Adipocyte (in vitro differentiated cells): ENCODE data around the gene TUT1.

ENCODE experiments used
- DNase-seq: peaks from one replicate; pipeline ENCODE4 v3.0.0-alpha.2; 2015; ENCODE audit warnings: low read depth
- H3K27me3 ChIP-seq: replicated peaks from 2 replicates; pipeline ENCODE4 v1.7.0; 2013; ENCODE audit warnings: mild to moderate bottlenecking, low read length, moderate library complexity; ENCODE audit not compliant: control insufficient read depth, insufficient read depth
- H3K36me3 ChIP-seq: 2 replicates; pipeline ENCODE4 v1.7.0; 2013; ENCODE audit warnings: low read length, mild to moderate bottlenecking, moderate library complexity; ENCODE audit not compliant: control insufficient read depth, insufficient read depth, severe bottlenecking
- H3K4me1 ChIP-seq: 2 replicates; pipeline ENCODE4 v1.7.0; 2013; ENCODE audit warnings: mild to moderate bottlenecking, low read length, moderate library complexity; ENCODE audit not compliant: control insufficient read depth, insufficient read depth
- H3K4me3 ChIP-seq: 2 replicates; pipeline ENCODE4 v1.7.0; 2013; ENCODE audit warnings: mild to moderate bottlenecking, low read length, moderate library complexity
- H3K9ac ChIP-seq: 2 replicates; pipeline ENCODE4 v1.7.0; 2013; ENCODE audit warnings: mild to moderate bottlenecking, low read length, moderate library complexity
- H3K9me3 ChIP-seq: 2 replicates; pipeline ENCODE4 v1.7.0; 2013; ENCODE audit warnings: mild to moderate bottlenecking, low read length, moderate library complexity; ENCODE audit not compliant: control insufficient read depth

The TUT1 gene

DNA sequence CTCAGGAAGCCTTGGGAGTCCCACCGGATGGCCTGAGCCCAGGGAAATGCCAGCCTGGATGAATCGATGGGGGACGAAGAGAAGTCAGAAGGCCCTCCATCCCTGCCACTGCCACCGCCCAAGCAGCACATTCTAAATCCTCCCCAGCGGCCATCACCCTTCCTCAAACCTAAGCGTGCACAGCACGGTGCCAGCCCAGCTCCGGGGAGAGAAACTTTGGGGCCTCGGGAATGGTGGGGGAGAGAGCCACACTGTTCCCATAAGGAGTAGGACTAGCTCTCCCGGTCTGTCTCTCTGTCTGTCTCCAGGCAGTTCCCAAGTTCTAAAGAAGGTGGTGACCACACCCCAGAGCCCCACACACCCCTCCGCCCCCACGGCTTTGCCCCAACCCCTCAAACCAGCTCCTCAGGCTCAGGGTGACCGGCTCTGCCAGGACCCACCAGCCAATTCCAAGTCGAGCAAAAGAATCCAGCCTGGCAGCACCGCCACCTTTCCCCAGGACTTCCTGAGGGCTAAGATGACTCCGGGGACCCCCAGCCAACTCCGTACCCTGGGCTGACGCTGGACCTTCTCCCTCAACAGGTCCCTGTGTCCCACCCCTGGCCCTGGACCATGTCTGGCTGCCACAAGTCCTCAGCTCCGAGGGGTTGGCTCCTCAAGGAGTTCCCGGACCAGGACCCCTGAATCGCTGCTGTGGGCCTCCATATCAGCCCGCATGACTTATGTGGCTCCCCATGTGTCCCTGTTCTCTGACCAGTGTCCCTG is 47.5 kb downstream of the TUT1 start:
- H3K9me3 ChIP-seq: no peaks in the 10 kb centered on the region
- peak; percentile 42 for DNase-seq
- H3K36me3 ChIP-seq: no peaks in the 10 kb centered on the region
- peak overlapping the region; percentile 100 for H3K9ac ChIP-seq
- H3K27me3 ChIP-seq: no peaks in the 10 kb centered on the region
- H3K4me1 ChIP-seq: peaks cover 46% of the 10 kb centered on the region
- peak overlapping the region; percentile 94 for H3K4me3 ChIP-seq

DNA sequence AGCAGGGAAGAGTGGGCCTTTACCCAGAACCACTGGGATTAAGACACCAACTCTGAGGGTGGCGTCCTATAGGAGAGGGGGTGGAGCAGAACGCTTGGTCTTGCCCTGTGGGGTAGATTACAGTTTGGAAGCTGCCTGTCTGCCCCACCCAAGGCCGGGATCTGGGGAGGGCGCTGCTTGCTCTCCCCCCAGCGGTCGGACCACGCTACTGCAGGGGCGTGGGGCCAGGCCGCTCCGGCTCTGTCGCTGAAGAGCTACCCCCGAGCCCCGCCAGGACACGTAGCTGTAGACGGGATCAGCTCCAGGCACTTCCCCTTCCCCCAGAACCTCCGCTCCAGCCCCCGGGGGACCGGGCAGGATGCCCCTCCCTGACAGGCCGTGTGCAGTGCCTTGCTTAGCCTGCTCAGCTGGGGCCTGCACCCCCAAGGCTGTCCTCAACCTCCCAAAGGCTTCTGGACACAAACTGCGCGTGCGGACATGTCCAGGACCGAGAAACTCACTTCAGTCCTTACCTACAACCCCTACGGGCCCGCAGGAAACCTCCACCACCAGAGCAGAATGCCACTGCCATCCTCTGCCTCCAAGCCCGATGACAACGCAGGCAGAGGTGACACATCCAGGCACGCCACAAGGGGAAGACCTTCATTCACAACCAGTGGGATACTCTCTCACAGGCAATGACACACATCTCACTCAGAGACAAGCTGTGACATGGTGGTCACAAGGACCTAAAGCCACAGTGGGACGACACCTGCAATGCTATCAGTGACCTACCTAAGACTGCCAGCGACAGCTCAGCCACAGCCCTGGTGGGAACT is 48.4 kb downstream of the TUT1 start:
- Histone ChIP-seq H3K9ac (peak overlapping the region; percentile 100), H3K4me3 (peak overlapping the region; percentile 94), H3K36me3 (peaks cover 3% of the 10 kb centered on the region), H3K4me1 (peaks cover 51% of the 10 kb centered on the region), H3K9me3 (no peaks in the 10 kb centered on the region), H3K27me3 (no peaks in the 10 kb centered on the region)
- peak; percentile 93 for DNase-seq

DNA sequence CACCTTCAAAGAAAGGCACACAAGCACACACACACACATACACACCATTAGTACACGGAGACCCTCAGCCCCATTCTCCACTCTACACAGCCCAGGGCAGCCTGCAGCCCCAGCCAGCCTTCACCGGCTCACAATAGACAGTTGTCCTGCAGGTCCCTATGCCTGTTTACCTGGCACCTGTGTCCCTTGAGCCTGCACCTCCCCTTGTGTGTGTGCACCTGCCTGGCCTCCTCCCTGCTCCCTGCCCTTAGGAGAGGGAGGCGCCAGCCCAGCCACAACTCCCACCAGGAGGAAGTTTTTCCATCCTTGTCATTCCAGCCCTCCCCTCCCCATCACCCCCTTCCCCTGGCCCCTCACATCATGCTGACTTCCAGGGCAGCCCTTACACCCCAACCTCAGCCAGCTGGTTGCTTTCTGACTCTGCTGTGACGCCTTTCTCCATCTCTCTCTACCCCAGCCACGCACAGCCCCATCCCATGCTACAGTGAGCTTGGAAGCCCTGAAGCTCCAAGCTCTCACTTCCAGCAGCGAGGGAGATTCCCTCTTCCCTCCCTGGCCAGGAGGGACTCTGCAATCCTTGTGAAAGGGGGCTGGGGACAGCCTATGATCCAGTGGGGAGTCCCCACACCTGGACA is 49.1 kb downstream of the TUT1 start:
- H3K27me3 ChIP-seq: no peaks in the 10 kb centered on the region
- H3K9me3 ChIP-seq: no peaks in the 10 kb centered on the region
- DNase-seq: no peak
- H3K9ac ChIP-seq: peak overlapping the region; percentile 100
- H3K4me1 ChIP-seq: peaks cover 52% of the 10 kb centered on the region
- H3K4me3 ChIP-seq: peak overlapping the region; percentile 94
- peaks cover 3% of the 10 kb centered on the region for H3K36me3 ChIP-seq

DNA sequence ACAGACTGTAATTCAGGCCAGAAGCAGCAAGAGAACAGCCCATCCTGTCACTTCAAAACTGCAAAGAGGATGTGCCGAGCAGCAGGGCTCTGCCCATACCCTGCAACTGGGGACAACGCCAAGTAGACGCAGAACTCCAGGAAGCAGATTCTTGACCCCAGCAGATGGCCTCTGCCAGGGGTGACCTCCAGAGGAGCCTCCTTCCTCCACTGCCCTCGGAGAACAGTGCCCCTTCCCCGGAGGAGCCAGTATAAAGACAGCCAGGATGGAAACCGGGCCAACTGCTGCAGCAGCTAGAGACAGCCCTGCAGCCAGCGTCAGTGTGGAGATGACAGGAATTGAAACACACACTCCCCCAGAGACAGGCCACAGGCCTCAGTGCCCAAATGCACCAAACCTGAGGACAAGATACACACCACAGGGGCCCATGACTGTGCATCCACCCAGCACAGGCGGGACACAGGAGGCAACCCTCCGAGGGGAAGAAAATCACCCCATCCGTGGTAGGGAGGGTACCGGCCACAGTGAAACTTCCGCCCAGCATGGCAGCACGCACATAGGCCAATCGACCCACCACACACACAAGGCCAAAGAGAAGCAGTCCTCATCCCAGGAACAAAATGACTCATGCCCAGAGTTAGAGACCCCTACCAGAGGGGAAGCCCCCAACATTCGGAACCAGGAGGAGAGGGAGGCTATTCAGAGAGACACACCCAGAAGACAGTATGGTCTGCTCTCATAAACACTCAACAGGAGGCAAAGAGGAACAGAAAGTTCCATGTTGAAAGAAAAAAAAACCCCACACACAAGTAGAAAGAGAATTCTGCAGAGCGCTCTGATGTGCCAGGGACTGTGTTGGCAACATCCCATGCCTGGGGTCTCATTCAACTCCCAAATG is 50.3 kb downstream of the TUT1 start:
- no peak for DNase-seq
- H3K9ac ChIP-seq: peak overlapping the region; percentile 100
- H3K4me3 ChIP-seq: peak overlapping the region; percentile 94
- H3K27me3 ChIP-seq: no peaks in the 10 kb centered on the region
- peaks cover 5% of the 10 kb centered on the region for H3K36me3 ChIP-seq
- peaks cover 62% of the 10 kb centered on the region for H3K4me1 ChIP-seq
- no peaks in the 10 kb centered on the region for H3K9me3 ChIP-seq

DNA sequence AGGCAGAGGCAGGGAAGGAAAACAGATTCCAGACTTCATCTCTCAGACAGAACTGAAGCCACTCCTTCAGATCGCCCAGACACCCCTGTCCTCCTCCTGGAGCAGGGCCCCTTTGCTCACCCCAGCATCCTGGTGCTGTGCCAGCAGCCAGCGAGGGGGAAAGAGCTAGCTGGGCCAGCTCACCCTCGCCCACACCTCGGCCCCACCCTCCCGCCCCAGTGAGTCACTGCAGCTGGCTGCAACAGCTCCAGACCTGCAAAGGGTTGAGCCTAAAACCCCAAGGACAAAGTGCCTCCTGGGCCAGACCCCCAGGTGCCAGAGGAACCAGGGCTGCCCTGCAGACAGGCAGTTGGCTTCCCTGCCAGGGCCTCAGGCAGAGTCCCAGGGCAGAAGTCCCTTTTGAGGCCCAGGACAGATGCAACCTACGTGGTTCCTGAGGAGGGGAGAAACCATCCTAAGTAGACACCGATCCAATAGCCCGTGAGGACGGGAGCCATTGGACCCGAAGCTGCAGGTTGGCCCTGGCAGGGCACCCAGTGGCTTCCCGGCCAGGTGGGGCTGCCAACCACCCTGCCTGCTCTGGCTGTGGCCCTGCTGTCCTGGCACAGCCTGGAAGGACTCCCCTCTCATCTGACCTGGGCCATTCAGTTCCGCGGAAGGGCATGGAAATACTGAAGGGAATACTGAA is 51.9 kb downstream of the TUT1 start:
- peaks cover 67% of the 10 kb centered on the region for H3K4me1 ChIP-seq
- DNase-seq: peak; percentile 95
- H3K36me3 ChIP-seq: peaks cover 21% of the 10 kb centered on the region
- no peaks in the 10 kb centered on the region for H3K27me3 ChIP-seq
- H3K9me3 ChIP-seq: no peaks in the 10 kb centered on the region
- H3K9ac ChIP-seq: peak overlapping the region; percentile 100
- peak overlapping the region; percentile 94 for H3K4me3 ChIP-seq

DNA sequence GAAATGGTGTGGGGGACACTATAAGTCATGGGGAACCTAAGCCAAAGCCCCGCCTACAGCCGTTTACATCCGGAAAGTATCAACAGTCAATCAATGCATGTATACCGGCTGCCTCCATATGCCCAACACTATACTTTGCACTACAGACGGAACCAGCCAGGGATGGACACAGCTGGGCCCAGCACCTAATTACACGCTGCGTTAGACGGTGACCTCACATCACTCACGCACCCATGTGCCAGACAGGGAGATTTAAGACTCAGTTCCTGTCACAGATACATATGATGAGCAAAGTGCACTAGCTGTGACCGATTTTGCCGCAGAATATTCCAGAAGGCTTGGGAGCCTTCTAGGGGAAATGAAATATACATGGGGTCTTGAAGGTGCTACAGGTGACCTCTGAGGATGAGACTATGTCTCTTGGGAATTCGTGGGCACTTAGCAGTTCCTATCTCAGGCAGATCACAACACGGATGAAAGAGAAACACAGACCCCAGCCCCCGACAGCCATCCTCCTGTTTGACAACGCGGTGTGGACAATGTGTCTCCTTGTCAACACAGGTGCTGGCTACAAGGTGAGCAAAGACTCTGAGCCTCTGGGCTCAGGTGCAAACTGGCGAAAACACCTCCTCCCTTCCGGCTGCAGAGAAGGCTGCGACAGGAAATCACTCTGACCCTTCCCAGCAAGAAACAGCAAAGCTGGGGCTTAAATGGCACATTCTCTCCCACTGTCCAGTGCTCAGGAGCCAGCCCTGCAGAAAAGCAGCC is 52.7 kb downstream of the TUT1 start:
- no peak for DNase-seq
- H3K9me3 ChIP-seq: no peaks in the 10 kb centered on the region

DNA sequence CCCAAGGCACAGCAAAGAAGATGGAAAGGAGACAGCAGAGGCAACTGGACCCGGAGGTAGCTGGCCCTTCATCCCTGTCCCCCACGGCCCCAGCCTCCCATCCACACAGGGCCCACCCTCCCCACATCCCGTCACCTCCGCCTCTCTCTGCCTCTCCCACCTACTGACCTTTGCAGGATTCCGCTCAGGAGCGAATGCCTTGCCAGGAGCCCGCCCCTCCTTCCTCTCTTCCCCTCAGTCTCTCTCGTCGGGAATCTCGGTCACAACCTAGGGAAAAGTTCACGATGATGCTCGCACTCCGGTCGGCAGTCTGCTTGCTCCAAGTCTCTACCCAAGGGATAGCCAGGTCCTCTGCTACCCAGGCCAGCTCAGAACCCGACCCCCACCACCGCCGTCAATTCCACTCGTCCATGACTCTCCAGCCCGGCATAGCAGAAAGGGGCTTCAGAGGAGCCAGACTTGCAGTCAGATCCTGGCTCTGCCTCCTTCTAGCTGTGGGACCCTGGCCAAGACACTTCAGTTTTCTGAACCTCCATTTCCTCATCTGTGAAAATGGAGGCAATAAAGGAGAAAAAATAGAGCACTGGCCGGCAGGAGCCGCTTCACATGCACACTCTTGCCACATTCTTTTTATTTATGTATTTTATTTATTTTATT is 54.9 kb downstream of the TUT1 start:
- no peaks in the 10 kb centered on the region for H3K27me3 ChIP-seq
- peaks cover 55% of the 10 kb centered on the region for H3K4me1 ChIP-seq
- no peak for DNase-seq
- peaks cover 50% of the 10 kb centered on the region for H3K36me3 ChIP-seq
- H3K9me3 ChIP-seq: no peaks in the 10 kb centered on the region
- no peak overlapping the region for H3K4me3 ChIP-seq
- H3K9ac ChIP-seq: peak overlapping the region; percentile 66

More for the DNA sequence above, 52.7 kb downstream of the TUT1 start:
- Histone ChIP-seq H3K4me3 (peak overlapping the region; percentile 69), H3K9ac (peak overlapping the region; percentile 60), H3K4me1 (peaks cover 67% of the 10 kb centered on the region), H3K27me3 (no peaks in the 10 kb centered on the region), H3K36me3 (peaks cover 28% of the 10 kb centered on the region)

DNA sequence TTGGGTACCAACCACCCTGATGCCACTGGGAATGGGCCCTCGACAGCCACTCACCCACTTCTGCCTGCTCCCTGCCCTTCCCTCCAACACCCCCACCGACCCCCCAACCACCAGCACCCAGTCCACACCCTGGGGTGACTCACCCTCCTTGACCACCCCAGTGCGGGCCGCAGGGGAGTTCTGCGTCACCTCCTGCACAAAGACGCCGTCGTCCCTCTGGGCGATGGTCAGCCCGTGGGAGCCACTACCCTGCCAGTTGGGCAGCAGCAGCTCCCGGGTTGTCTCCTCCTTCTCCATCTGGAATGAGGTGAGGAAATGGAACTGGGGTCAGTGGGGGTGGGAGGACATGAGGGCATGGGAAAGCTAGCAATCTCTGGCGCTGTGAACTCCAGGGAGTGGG is 55.5 kb downstream of the TUT1 start:
- no peak for DNase-seq
- Histone ChIP-seq H3K36me3 (peaks cover 56% of the 10 kb centered on the region), H3K9me3 (no peaks in the 10 kb centered on the region), H3K27me3 (no peaks in the 10 kb centered on the region), H3K4me1 (peaks cover 49% of the 10 kb centered on the region), H3K9ac (peak overlapping the region; percentile 66), H3K4me3 (no peak overlapping the region)

DNA sequence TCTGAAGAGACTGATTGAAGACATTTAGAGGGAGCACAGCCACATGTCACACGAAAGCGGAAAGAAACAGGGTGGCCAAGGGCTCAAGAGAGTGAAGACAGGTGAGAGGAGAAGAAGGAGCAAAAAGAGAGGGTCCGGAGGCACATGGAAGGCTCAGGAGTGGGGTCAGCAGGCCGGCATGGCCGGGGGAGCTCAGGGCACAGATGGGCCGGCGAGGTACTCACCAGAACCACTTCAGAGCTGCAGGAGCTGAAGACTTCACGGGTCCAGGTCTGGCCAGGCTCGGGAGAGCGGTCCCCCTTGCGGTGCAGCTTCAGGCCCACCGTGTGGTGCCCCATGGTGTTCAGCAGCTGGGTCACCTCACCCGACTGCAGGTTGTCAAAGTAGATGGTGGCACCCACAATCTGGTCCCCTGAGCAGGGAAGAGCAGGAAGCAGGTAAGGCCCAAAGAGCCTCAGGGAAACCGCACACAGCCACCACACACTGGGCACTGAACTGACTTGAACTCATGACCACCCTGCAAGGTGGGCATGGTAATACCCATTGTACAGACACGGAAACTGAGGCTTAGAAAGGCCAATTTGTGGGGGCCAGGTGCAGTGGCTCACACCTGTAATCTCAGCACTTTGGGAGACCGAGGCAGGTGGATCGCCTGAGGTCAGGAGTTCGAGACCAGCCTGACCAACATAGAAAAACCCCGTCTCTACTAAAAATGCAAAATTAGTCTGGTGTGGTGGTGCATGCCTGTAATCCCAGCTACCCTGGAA is 56.4 kb downstream of the TUT1 start:
- H3K4me1 ChIP-seq: peaks cover 41% of the 10 kb centered on the region
- no peak overlapping the region for H3K4me3 ChIP-seq
- H3K9me3 ChIP-seq: no peaks in the 10 kb centered on the region
- no peaks in the 10 kb centered on the region for H3K27me3 ChIP-seq
- H3K9ac ChIP-seq: peak overlapping the region; percentile 15
- DNase-seq: no peak
- peaks cover 65% of the 10 kb centered on the region for H3K36me3 ChIP-seq
